Activated CD4-positive, alpha-beta T cell treated with anti-CD3 and anti-CD28 coated beads, Interleukin-2, amount 10 ng/mL, durations not matched to agents 7 days and 5 days (primary cell): ENCODE data around the gene C20orf202. TPM values are rescaled to one million over a fixed set of nuclear protein-coding genes. Genes with fewer than 3 reads are reported as not detected.
"Not testable (repeated sequence)": the region's sequence is repeated elsewhere in the genome, so short reads cannot be mapped to it uniquely, and the experiment has no call there.

Experiments used
- CTCF ChIA-PET: fragments of 350-600 bp; sonication (Branson Sonifier 250); formaldehyde crosslinking; loops from one replicate; lab custom pipeline; 2021; ENCODE audit warnings: antibody characterized with exemption; lab: Charles Lee
- POLR2A ChIA-PET: fragments of 350-600 bp; sonication (Branson Sonifier 250); formaldehyde crosslinking; loops from one replicate; lab custom pipeline; 2021; ENCODE audit warnings: antibody characterized with exemption; lab: Charles Lee
- DNase-seq: peaks from one replicate; pipeline ENCODE4 v3.0.0-alpha.2; 2020
- H3K27ac Mint-ChIP-seq: one replicate; pipeline ENCODE4 v1.8.0; 2021; ENCODE audit warnings: mild to moderate bottlenecking, moderate library complexity, mixed read lengths
- H3K27me3 Mint-ChIP-seq: one replicate; pipeline ENCODE4 v1.8.0; 2021; ENCODE audit warnings: mixed read lengths
- H3K36me3 Mint-ChIP-seq: one replicate; pipeline ENCODE4 v1.8.0; 2021; ENCODE audit warnings: low read depth, mixed read lengths
- H3K4me1 Mint-ChIP-seq: one replicate; pipeline ENCODE4 v1.8.0; 2021; ENCODE audit warnings: mixed read lengths
- H3K4me3 Mint-ChIP-seq: one replicate; pipeline ENCODE4 v1.8.0; 2021; ENCODE audit warnings: mild to moderate bottlenecking, moderate library complexity, mixed read lengths
- H3K9me3 Mint-ChIP-seq: one replicate; pipeline ENCODE4 v1.8.0; 2021; ENCODE audit warnings: mixed read lengths
- total RNA-seq, 2 experiments: library from RNA; stranded (reverse); gene quantifications; one replicate each; pipeline ENCODE4 v1.2.3, GENCODE V29; 2021

The C20orf202 gene
- total RNA-seq, 2 experiments from 2014 or later = not detected

- CTCF ChIA-PET = interaction anchor here (1.4 to 1.5 kb wide), 2 partner anchors 12 to 40 kb away, joined by 3 read pairs; no protein-coding TSS in a partner anchor
- H3K27ac Mint-ChIP-seq = no peak overlapping the region
- H3K4me1 Mint-ChIP-seq = peaks cover 7% of the 10 kb centered on the region
- DNase-seq = no peak
- H3K36me3 Mint-ChIP-seq = no peaks in the 10 kb centered on the region
- no peak overlapping the region for H3K4me3 Mint-ChIP-seq
- H3K9me3 Mint-ChIP-seq = no peaks in the 10 kb centered on the region
- POLR2A ChIA-PET = no interaction called here
- H3K27me3 Mint-ChIP-seq = peaks cover 14% of the 10 kb centered on the region
Measured at GRCh38 chr20:1242530-1242929, 39.3 kb downstream of the C20orf202 start.

GRCh38 chr20:1245578-1245977 lies 42.3 kb downstream of the C20orf202 start:
- Mint-ChIP-seq H3K36me3 (no peaks in the 10 kb centered on the region), H3K9me3 (no peaks in the 10 kb centered on the region), H3K27ac (no peak overlapping the region), H3K27me3 (peaks cover 8% of the 10 kb centered on the region), H3K4me1 (peaks cover 7% of the 10 kb centered on the region), H3K4me3 (no peak overlapping the region)
- no peak for DNase-seq
- ChIA-PET POLR2A (no interaction called here), CTCF (no interaction called here)

GRCh38 chr20:1247689-1248088 lies 44.4 kb downstream of the C20orf202 start:
- no peak for DNase-seq
- Mint-ChIP-seq H3K4me3 (no peak overlapping the region), H3K36me3 (no peaks in the 10 kb centered on the region), H3K27me3 (peaks cover 15% of the 10 kb centered on the region), H3K4me1 (peaks cover 7% of the 10 kb centered on the region), H3K9me3 (peaks cover 2% of the 10 kb centered on the region), H3K27ac (no peak overlapping the region)
- POLR2A ChIA-PET = no interaction called here
- CTCF ChIA-PET = interaction anchor here (0.6 to 1.3 kb wide), 4 partner anchors 12 to 188 kb away, joined by 3 to 5 read pairs (median 3); no protein-coding TSS in a partner anchor

- H3K9me3 Mint-ChIP-seq, H3K36me3 Mint-ChIP-seq, POLR2A ChIA-PET, H3K27ac Mint-ChIP-seq, DNase-seq, H3K4me1 Mint-ChIP-seq, H3K4me3 Mint-ChIP-seq: not testable (repeated sequence)
- peaks cover 16% of the 10 kb centered on the region for H3K27me3 Mint-ChIP-seq
- CTCF ChIA-PET = interaction anchor here (2.2 kb wide), 1 partner anchor 16 kb away, joined by 8 read pairs; the partner anchor contains the start of gene SNPH
Measured at GRCh38 chr20:1250282-1250681, 47.0 kb downstream of the C20orf202 start.

- no peak overlapping the region for H3K4me3 Mint-ChIP-seq
- POLR2A ChIA-PET = no interaction called here
- DNase-seq = no peak
- peaks cover 6% of the 10 kb centered on the region for H3K4me1 Mint-ChIP-seq
- no peaks in the 10 kb centered on the region for H3K36me3 Mint-ChIP-seq
- CTCF ChIA-PET = no interaction called here
- H3K27ac Mint-ChIP-seq = no peak overlapping the region
- peaks cover 2% of the 10 kb centered on the region for H3K9me3 Mint-ChIP-seq
- peaks cover 24% of the 10 kb centered on the region for H3K27me3 Mint-ChIP-seq
Measured at GRCh38 chr20:1252416-1252815, 49.2 kb downstream of the C20orf202 start.

- ChIA-PET CTCF (interaction anchor here (0.6 to 1.1 kb wide), 4 partner anchors 12 to 339 kb away, joined by 3 read pairs; no protein-coding TSS in a partner anchor), POLR2A (no interaction called here)
- Mint-ChIP-seq H3K27me3 (peaks cover 25% of the 10 kb centered on the region), H3K4me3 (no peak overlapping the region), H3K9me3 (peaks cover 2% of the 10 kb centered on the region), H3K27ac (no peak overlapping the region), H3K4me1 (peaks cover 6% of the 10 kb centered on the region), H3K36me3 (no peaks in the 10 kb centered on the region)
- DNase-seq = no peak
Measured at GRCh38 chr20:1254254-1254653, 51.0 kb downstream of the C20orf202 start.

- H3K9me3 Mint-ChIP-seq = peaks cover 2% of the 10 kb centered on the region
- POLR2A ChIA-PET = no interaction called here
- DNase-seq = no peak
- H3K4me1 Mint-ChIP-seq = peaks cover 6% of the 10 kb centered on the region
- no peaks in the 10 kb centered on the region for H3K36me3 Mint-ChIP-seq
- CTCF ChIA-PET = interaction anchor here (1.5 kb wide), 1 partner anchor 11 kb away, joined by 6 read pairs; the partner anchor contains the start of gene SNPH
- peaks cover 25% of the 10 kb centered on the region for H3K27me3 Mint-ChIP-seq
- H3K27ac Mint-ChIP-seq = no peak overlapping the region
- no peak overlapping the region for H3K4me3 Mint-ChIP-seq
Measured at GRCh38 chr20:1255675-1256074, 52.4 kb downstream of the C20orf202 start.

Other genes with a start within 250 kb of the C20orf202 start
- under 1 TPM in 1 of 2 experiments, not detected in 1; 0.10 TPM for gene RSPO4, start 201.1 kb upstream of the C20orf202 start, total RNA-seq
- gene PSMF1, start 84.9 kb upstream of the C20orf202 start, total RNA-seq = 100 to 1,000 TPM; 127 to 143 TPM
- gene TMEM74B, start 18.5 kb upstream of the C20orf202 start, total RNA-seq = under 1 TPM in 1 of 2 experiments, not detected in 1; 0.10 TPM
- under 1 TPM in 1 of 2 experiments, not detected in 1; 0.27 TPM for gene RAD21L1, start 22.6 kb downstream of the C20orf202 start, total RNA-seq
- gene SNPH, start 62.8 kb downstream of the C20orf202 start, total RNA-seq = 1 to 10 TPM; 7.3 to 8.4 TPM
- gene SDCBP2, start 125.7 kb downstream of the C20orf202 start, total RNA-seq = 1 to 10 TPM; 1.4 to 2.2 TPM
- gene FKBP1A, start 189.6 kb downstream of the C20orf202 start, total RNA-seq = 100 to 1,000 TPM; 207 to 238 TPM